GM18502 (cell line): ENCODE measurements around the gene RAVER2.
"Not testable (repeated sequence)": the region's sequence is repeated elsewhere in the genome, so short reads cannot be mapped to it uniquely, and the experiment has no call there.

ENCODE experiments used
- ATAC-seq: cut with Tn5 transposase; IDR thresholded peaks from one replicate; pipeline ENCODE4 v1.9.1; 2021; ENCODE audit warnings: mild to moderate bottlenecking; ENCODE audit not compliant: unreplicated experiment, poor library complexity

RAVER2 gene

GRCh38 chr1:64745986-64746940 is 1.4 kb downstream of the RAVER2 start:
- no peak for ATAC-seq

GRCh38 chr1:64748222-64748621 is 3.3 kb downstream of the RAVER2 start:
- ATAC-seq = no peak

GRCh38 chr1:64748706-64749105 is 3.8 kb downstream of the RAVER2 start:
- ATAC-seq = no peak

GRCh38 chr1:64750092-64750491 is 5.2 kb downstream of the RAVER2 start:
- no peak for ATAC-seq

GRCh38 chr1:64750875-64751274 is 6.0 kb downstream of the RAVER2 start:
- no peak for ATAC-seq

GRCh38 chr1:64754173-64754572 is 9.3 kb downstream of the RAVER2 start:
- ATAC-seq = no peak

GRCh38 chr1:64755361-64755760 is 10.5 kb downstream of the RAVER2 start:
- no peak for ATAC-seq

- ATAC-seq = no peak
These were observed 11.9 kb downstream of the RAVER2 start for GRCh38 chr1:64756770-64757169.

GRCh38 chr1:64757213-64757612 is 12.3 kb downstream of the RAVER2 start:
- no peak for ATAC-seq

- no peak for ATAC-seq
These were observed 13.4 kb downstream of the RAVER2 start for GRCh38 chr1:64758233-64758632.

GRCh38 chr1:64759968-64760367 is 15.1 kb downstream of the RAVER2 start:
- ATAC-seq = no peak

GRCh38 chr1:64765012-64765411 is 20.1 kb downstream of the RAVER2 start:
- no peak for ATAC-seq

- ATAC-seq = no peak
These were observed 21.0 kb downstream of the RAVER2 start for GRCh38 chr1:64765826-64766225.

GRCh38 chr1:64766429-64766828 is 21.6 kb downstream of the RAVER2 start:
- ATAC-seq = no peak

- no peak for ATAC-seq
These were observed 24.6 kb downstream of the RAVER2 start for GRCh38 chr1:64769482-64769881.

GRCh38 chr1:64769971-64770370 is 25.1 kb downstream of the RAVER2 start:
- ATAC-seq = no peak

GRCh38 chr1:64773306-64773705 is 28.4 kb downstream of the RAVER2 start:
- ATAC-seq = not testable (repeated sequence)

- ATAC-seq = no peak
These were observed 30.2 kb downstream of the RAVER2 start for GRCh38 chr1:64775113-64775512.

- ATAC-seq = not testable (repeated sequence)
These were observed 37.2 kb downstream of the RAVER2 start for GRCh38 chr1:64782044-64782443.

- not testable (repeated sequence) for ATAC-seq
These were observed 38.0 kb downstream of the RAVER2 start for GRCh38 chr1:64782848-64783247.

GRCh38 chr1:64790832-64791487 is 46.1 kb downstream of the RAVER2 start:
- no peak for ATAC-seq
